Body of pancreas (tissue), 4 donors: Measurements from ENCODE around the gene DDX43.
"Not testable (repeated sequence)": the region's sequence is repeated elsewhere in the genome, so short reads cannot be mapped to it uniquely, and the experiment has no call there.

Experiments used
- POLR2A ChIP-seq, 3 donors: fragments of 450-650 bp; IDR thresholded peaks; one replicate each; pipeline ENCODE4 v1.6.1; 2016; ENCODE audit warnings: antibody characterized with exemption in 3 of 3, mild to moderate bottlenecking in 2 of 3
- TF ChIP-seq, protein P1 (sequence below), 7 experiments: fragments of 450-650 bp in 4 of 7; fragments of 200-600 bp in 3 of 7; sonication (generic) in 3 of 7; IDR thresholded peaks; one replicate each; pipeline ENCODE4 v1.5.1; 2016 to 2019; ENCODE audit warnings: antibody characterized with exemption in 7 of 7

DNA sequence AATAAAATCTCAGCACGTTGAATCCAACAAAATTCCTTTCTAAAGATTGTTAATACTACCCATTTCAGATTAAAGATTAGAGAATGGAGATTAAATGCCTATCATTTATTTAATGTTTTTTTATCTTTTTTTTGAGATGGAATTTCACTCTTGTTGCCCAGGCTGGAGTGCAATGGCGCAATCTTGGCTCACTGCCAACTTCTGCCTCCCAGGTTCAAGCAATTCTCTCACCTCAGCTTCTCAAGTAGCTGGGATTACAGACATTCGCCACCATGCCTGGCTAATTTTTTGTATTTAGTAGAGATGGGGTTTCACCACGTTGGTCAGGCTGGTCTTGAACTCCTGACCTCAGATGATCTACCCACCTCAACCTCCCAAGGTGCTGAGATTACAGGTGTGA lies 2.4 kb upstream of the DDX43 start:
- TF ChIP-seq, protein P1, sequence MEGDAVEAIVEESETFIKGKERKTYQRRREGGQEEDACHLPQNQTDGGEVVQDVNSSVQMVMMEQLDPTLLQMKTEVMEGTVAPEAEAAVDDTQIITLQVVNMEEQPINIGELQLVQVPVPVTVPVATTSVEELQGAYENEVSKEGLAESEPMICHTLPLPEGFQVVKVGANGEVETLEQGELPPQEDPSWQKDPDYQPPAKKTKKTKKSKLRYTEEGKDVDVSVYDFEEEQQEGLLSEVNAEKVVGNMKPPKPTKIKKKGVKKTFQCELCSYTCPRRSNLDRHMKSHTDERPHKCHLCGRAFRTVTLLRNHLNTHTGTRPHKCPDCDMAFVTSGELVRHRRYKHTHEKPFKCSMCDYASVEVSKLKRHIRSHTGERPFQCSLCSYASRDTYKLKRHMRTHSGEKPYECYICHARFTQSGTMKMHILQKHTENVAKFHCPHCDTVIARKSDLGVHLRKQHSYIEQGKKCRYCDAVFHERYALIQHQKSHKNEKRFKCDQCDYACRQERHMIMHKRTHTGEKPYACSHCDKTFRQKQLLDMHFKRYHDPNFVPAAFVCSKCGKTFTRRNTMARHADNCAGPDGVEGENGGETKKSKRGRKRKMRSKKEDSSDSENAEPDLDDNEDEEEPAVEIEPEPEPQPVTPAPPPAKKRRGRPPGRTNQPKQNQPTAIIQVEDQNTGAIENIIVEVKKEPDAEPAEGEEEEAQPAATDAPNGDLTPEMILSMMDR (IDR thresholded peaks at IDR 0.05), result not testable (repeated sequence)
- not testable (repeated sequence) for TF ChIP-seq POLR2A (IDR thresholded peaks at IDR 0.05)
